Endothelial cell of umbilical vein (primary cell): ENCODE data around the gene PLXNC1.

Experiments
- EZH2 ChIP-seq: IDR thresholded peaks from 2 replicates; pipeline ENCODE4 v1.6.1; 2012; ENCODE audit warnings: borderline replicate concordance, low read depth, mild to moderate bottlenecking, moderate library complexity, low read length, inconsistent platforms; ENCODE audit not compliant: severe bottlenecking
- POLR2A ChIP-seq: IDR thresholded peaks from 2 replicates; pipeline ENCODE4 v1.6.1; 2012; ENCODE audit warnings: low read depth, mild to moderate bottlenecking, control low read depth, low read length
- TF ChIP-seq, protein P1 (sequence below), 2 donors: IDR thresholded peaks; 1 replicate in 1 of 2; 2 replicates in 1 of 2; pipeline ENCODE4 v1.5.1; 2011; ENCODE audit warnings: low read length in 2 of 2, mild to moderate bottlenecking in 2 of 2, moderate library complexity in 2 of 2, control low read depth in 1 of 2, inconsistent platforms in 1 of 2, low read depth in 1 of 2; ENCODE audit not compliant: insufficient read depth in 1 of 2; ENCODE audit errors: extremely low read depth in 1 of 2

DNA sequence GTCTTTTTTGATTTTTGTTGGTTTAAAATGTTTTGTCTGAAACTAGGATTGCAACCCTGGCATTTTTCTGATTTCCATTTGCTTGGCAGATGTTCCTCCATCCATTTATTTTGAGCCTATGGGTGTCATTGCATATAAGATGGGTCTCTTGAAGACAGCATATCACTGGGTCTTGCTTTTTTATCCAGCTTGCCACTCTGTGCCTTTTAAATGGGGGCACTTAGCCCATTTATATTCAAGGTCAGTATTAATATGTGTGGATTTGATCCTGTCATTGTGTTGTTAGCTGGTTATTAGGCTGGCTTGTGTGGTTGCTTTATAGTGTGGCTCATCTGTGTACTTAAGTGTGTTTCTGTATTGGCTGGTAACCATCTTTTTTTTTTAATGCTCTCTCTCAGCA lies 171.7 kb downstream of the PLXNC1 start:
- TF ChIP-seq, protein P1, sequence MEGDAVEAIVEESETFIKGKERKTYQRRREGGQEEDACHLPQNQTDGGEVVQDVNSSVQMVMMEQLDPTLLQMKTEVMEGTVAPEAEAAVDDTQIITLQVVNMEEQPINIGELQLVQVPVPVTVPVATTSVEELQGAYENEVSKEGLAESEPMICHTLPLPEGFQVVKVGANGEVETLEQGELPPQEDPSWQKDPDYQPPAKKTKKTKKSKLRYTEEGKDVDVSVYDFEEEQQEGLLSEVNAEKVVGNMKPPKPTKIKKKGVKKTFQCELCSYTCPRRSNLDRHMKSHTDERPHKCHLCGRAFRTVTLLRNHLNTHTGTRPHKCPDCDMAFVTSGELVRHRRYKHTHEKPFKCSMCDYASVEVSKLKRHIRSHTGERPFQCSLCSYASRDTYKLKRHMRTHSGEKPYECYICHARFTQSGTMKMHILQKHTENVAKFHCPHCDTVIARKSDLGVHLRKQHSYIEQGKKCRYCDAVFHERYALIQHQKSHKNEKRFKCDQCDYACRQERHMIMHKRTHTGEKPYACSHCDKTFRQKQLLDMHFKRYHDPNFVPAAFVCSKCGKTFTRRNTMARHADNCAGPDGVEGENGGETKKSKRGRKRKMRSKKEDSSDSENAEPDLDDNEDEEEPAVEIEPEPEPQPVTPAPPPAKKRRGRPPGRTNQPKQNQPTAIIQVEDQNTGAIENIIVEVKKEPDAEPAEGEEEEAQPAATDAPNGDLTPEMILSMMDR (IDR thresholded peaks at IDR 0.05; ENCODE audit: extremely low read depth in 1 of 2, insufficient read depth in 1 of 2, low read depth in 1 of 2, low read length in 2 of 2), result no peak
- TF ChIP-seq POLR2A, result no peak
- no peak for TF ChIP-seq EZH2
